ENCODE measurements around the gene GRIN2A.

The GRIN2A gene

GRCh38 chr16:9824200-9825068, 357.8 kb downstream of the GRIN2A start:
- no peak for DNase-seq (ENCODE audit: low read depth in 4 of 4, low spot score in 1 of 4)

- DNase-seq (ENCODE audit: low read depth in 4 of 4, low spot score in 1 of 4) = no peak
Observed at GRCh38 chr16:9823510-9823909, 358.7 kb downstream of the GRIN2A start.

GRCh38 chr16:9821970-9822369, 360.3 kb downstream of the GRIN2A start:
- no peak for DNase-seq (ENCODE audit: low read depth in 4 of 4, low spot score in 1 of 4)

- DNase-seq (ENCODE audit: low read depth in 4 of 4, low spot score in 1 of 4) = no peak
Observed at GRCh38 chr16:9821331-9821730, 360.9 kb downstream of the GRIN2A start.

- no peak for DNase-seq (ENCODE audit: low read depth in 4 of 4, low spot score in 1 of 4)
Observed at GRCh38 chr16:9820476-9821246, 361.6 kb downstream of the GRIN2A start.

GRCh38 chr16:9818702-9819101, 363.5 kb downstream of the GRIN2A start:
- DNase-seq (ENCODE audit: low read depth in 4 of 4, low spot score in 1 of 4) = no peak

- no peak for DNase-seq (ENCODE audit: low read depth in 4 of 4, low spot score in 1 of 4)
Observed at GRCh38 chr16:9817586-9817985, 364.6 kb downstream of the GRIN2A start.

GRCh38 chr16:9816644-9817043, 365.6 kb downstream of the GRIN2A start:
- DNase-seq (ENCODE audit: low read depth in 4 of 4, low spot score in 1 of 4) = no peak

- no peak for DNase-seq (ENCODE audit: low read depth in 4 of 4, low spot score in 1 of 4)
Observed at GRCh38 chr16:9813665-9814064, 368.6 kb downstream of the GRIN2A start.

- DNase-seq (ENCODE audit: low read depth in 4 of 4, low spot score in 1 of 4) = no peak
Observed at GRCh38 chr16:9808210-9808609, 374.0 kb downstream of the GRIN2A start.

GRCh38 chr16:9807302-9807701, 374.9 kb downstream of the GRIN2A start:
- DNase-seq (ENCODE audit: low read depth in 4 of 4, low spot score in 1 of 4) = no peak

GRCh38 chr16:9805109-9805508, 377.1 kb downstream of the GRIN2A start:
- no peak for DNase-seq (ENCODE audit: low read depth in 4 of 4, low spot score in 1 of 4)

- no peak for DNase-seq (ENCODE audit: low read depth in 4 of 4, low spot score in 1 of 4)
Observed at GRCh38 chr16:9802160-9802559, 380.1 kb downstream of the GRIN2A start.

GRCh38 chr16:9801651-9802050, 380.6 kb downstream of the GRIN2A start:
- DNase-seq (ENCODE audit: low read depth in 4 of 4, low spot score in 1 of 4) = no peak

- DNase-seq (ENCODE audit: low read depth in 4 of 4, low spot score in 1 of 4) = no peak
Observed at GRCh38 chr16:9800186-9800738, 382.0 kb downstream of the GRIN2A start.

- DNase-seq (ENCODE audit: low read depth in 4 of 4, low spot score in 1 of 4) = no peak
Observed at GRCh38 chr16:9798952-9799580, 383.2 kb downstream of the GRIN2A start.

GRCh38 chr16:9798474-9798873, 383.8 kb downstream of the GRIN2A start:
- DNase-seq (ENCODE audit: low read depth in 4 of 4, low spot score in 1 of 4) = no peak

GRCh38 chr16:9797306-9797705, 384.9 kb downstream of the GRIN2A start:
- DNase-seq (ENCODE audit: low read depth in 4 of 4, low spot score in 1 of 4) = no peak

- DNase-seq (ENCODE audit: low read depth in 4 of 4, low spot score in 1 of 4) = no peak
Observed at GRCh38 chr16:9793623-9794022, 388.6 kb downstream of the GRIN2A start.

GRCh38 chr16:9791556-9791955, 390.7 kb downstream of the GRIN2A start:
- no peak for DNase-seq (ENCODE audit: low read depth in 4 of 4, low spot score in 1 of 4)

GRCh38 chr16:9790199-9790598, 392.0 kb downstream of the GRIN2A start:
- no peak for DNase-seq (ENCODE audit: low read depth in 4 of 4, low spot score in 1 of 4)

- DNase-seq (ENCODE audit: low read depth in 4 of 4, low spot score in 1 of 4) = no peak
Observed at GRCh38 chr16:9787717-9788116, 394.5 kb downstream of the GRIN2A start.
